Panc1 (cell line): ENCODE results near the gene BBS9. TPM values are rescaled to one million over a fixed set of nuclear protein-coding genes. Genes with fewer than 3 reads are reported as not detected.

Experiments used
- ATAC-seq: fragments of 200-7000 bp; cut with Tn5 transposase; 2 replicates; pipeline ENCODE4 v1.9.1; 2020; ENCODE audit warnings: mild to moderate bottlenecking, moderate library complexity
- BruUV-seq: library from RNA; stranded (reverse); fragments of 400-500 nt; replicated peaks from 2 replicates; lab custom pipeline; 2021; lab: Mats Ljungman, UMichigan
- CTCF ChIA-PET: fragments of 300-600 bp; sonication (Branson Sonifier 250); formaldehyde crosslinking; loops from one replicate; lab custom pipeline; 2022; ENCODE audit warnings: antibody characterized with exemption; lab: Charles Lee
- POLR2A ChIA-PET: fragments of 300-600 bp; sonication (Branson Sonifier 250); formaldehyde crosslinking; loops from one replicate; lab custom pipeline; 2022; ENCODE audit warnings: antibody characterized with exemption; lab: Charles Lee
- DNase-seq: peaks from one replicate; pipeline ENCODE4 v3.0.0-alpha.2; 2010; ENCODE audit warnings: low read depth, low spot score
- H3K27ac ChIP-seq: 2 replicates; pipeline ENCODE4 v1.5.1; 2011; ENCODE audit warnings: mild to moderate bottlenecking, low read length, inconsistent platforms
- H3K27me3 ChIP-seq: fragments of 200-500 bp; sonication (Bioruptor generic); 2 replicates; pipeline ENCODE4 v1.6.0; 2014; ENCODE audit warnings: low read length, inconsistent platforms; ENCODE audit not compliant: control insufficient read depth, insufficient read depth
- H3K36me3 ChIP-seq: fragments of 200-500 bp; sonication (Bioruptor generic); 2 replicates; pipeline ENCODE4 v1.5.1; 2014; ENCODE audit warnings: inconsistent platforms, mild to moderate bottlenecking, low read length, moderate library complexity; ENCODE audit not compliant: control insufficient read depth, insufficient read depth
- H3K4me1 ChIP-seq: 2 replicates; pipeline ENCODE4 v1.5.1; 2011; ENCODE audit warnings: inconsistent platforms, mild to moderate bottlenecking, low read length, moderate library complexity; ENCODE audit not compliant: control insufficient read depth, insufficient read depth
- H3K4me3 ChIP-seq, 2 experiments: 2 replicates each; pipeline ENCODE4 v1.5.1; 2011 to 2012; ENCODE audit warnings: low read depth in 2 of 2, low read length in 2 of 2, mild to moderate bottlenecking in 2 of 2, inconsistent platforms in 1 of 2, moderate library complexity in 1 of 2
- H3K9me3 ChIP-seq: fragments of 200-500 bp; sonication (Bioruptor generic); 2 replicates; pipeline ENCODE4 v1.5.1; 2014; ENCODE audit warnings: low read depth, mild to moderate bottlenecking, inconsistent platforms, low read length, moderate library complexity; ENCODE audit not compliant: control insufficient read depth, insufficient read depth
- POLR2AphosphoS5 ChIP-seq: IDR thresholded peaks from 2 replicates; pipeline ENCODE4 v1.6.1; 2012; ENCODE audit warnings: mild to moderate bottlenecking, low read depth, low read length, moderate library complexity
- SIN3A ChIP-seq: IDR thresholded peaks from 2 replicates; pipeline ENCODE4 v1.6.1; 2012; ENCODE audit warnings: low read depth, mild to moderate bottlenecking, low read length, moderate library complexity, borderline replicate concordance; ENCODE audit not compliant: insufficient read depth
- TCF7L2 ChIP-seq: IDR thresholded peaks from 2 replicates; pipeline ENCODE4 v1.6.1; 2011; ENCODE audit warnings: mild to moderate bottlenecking, low read depth, low read length, inconsistent platforms
- in situ Hi-C: cut with HindIII; loops from 2 replicates; pipeline ENCODE4 v1.10.0; 2016; ENCODE audit warnings: low sequenced_read_pairs, low pct_unique_long_range_greater_than_20kb
- intact Hi-C: fragments of 100-400 bp; cut with micrococcal nuclease; formaldehyde crosslinking; loops from one replicate; pipeline ENCODE4 v1.10.0; 2022; ENCODE audit not compliant: unreplicated experiment
- total RNA-seq: library from RNA; stranded (reverse); gene quantifications from one replicate; pipeline ENCODE4 v1.2.1, GENCODE V29; 2021; ENCODE audit not compliant: unreplicated experiment
- TF ChIP-seq, protein P1 (sequence below): fragments of 450-650 bp; IDR thresholded peaks from 2 replicates; pipeline ENCODE4 v1.5.1; 2017; ENCODE audit warnings: mild to moderate bottlenecking
- TF ChIP-seq, protein P2 (sequence below), 2 experiments: IDR thresholded peaks; 2 replicates each; pipeline ENCODE4 v1.6.1; 2011 to 2012; ENCODE audit warnings: low read depth in 2 of 2, control low read depth in 1 of 2, low read length in 1 of 2, mild to moderate bottlenecking in 1 of 2, moderate library complexity in 1 of 2; ENCODE audit not compliant: insufficient read depth in 1 of 2

The BBS9 gene
- total RNA-seq, 1 experiment from 2014 or later = 6.9 TPM

DNA sequence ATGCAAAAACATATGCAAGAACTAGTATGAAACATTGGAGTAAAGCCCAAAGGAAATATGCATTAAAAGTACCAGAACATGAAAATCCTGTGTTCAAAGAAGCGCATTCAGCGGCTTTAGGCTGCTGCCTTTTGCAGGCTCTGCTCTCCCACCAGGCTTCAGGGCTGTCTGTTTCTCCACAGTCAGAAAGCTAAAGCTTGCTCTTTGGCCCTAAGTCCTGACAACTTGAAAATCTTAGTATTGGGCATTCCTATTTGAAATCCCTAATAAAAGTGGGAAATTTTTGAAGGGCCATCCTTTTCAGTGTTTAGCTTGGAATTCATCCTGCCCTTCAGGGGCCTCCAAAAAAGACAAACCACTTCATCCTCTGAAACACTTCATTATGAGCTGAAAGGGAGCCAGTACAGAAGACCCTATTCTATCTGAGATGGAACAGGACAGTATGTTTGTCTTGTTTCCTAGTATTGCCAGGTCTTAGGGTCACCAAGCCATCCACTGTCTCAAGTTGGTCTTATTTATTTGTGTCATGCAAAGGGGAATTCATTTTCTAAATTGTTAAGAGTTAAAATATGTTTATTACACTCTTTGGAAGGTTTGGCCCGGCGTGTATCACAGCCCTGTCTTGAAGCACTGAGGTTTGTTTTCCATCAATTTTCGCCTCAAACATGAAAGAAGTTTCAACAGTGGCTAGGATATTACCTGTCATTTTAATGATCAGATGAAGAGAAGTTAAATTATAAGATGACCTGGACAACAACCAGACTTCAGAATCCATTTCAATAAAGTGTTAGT lies 449.7 kb downstream of the BBS9 start:
- TF ChIP-seq POLR2AphosphoS5 (no peak), TCF7L2 (no peak), SIN3A (no peak)
- TF ChIP-seq, protein P1, sequence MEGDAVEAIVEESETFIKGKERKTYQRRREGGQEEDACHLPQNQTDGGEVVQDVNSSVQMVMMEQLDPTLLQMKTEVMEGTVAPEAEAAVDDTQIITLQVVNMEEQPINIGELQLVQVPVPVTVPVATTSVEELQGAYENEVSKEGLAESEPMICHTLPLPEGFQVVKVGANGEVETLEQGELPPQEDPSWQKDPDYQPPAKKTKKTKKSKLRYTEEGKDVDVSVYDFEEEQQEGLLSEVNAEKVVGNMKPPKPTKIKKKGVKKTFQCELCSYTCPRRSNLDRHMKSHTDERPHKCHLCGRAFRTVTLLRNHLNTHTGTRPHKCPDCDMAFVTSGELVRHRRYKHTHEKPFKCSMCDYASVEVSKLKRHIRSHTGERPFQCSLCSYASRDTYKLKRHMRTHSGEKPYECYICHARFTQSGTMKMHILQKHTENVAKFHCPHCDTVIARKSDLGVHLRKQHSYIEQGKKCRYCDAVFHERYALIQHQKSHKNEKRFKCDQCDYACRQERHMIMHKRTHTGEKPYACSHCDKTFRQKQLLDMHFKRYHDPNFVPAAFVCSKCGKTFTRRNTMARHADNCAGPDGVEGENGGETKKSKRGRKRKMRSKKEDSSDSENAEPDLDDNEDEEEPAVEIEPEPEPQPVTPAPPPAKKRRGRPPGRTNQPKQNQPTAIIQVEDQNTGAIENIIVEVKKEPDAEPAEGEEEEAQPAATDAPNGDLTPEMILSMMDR = no peak
- TF ChIP-seq, protein P2, sequence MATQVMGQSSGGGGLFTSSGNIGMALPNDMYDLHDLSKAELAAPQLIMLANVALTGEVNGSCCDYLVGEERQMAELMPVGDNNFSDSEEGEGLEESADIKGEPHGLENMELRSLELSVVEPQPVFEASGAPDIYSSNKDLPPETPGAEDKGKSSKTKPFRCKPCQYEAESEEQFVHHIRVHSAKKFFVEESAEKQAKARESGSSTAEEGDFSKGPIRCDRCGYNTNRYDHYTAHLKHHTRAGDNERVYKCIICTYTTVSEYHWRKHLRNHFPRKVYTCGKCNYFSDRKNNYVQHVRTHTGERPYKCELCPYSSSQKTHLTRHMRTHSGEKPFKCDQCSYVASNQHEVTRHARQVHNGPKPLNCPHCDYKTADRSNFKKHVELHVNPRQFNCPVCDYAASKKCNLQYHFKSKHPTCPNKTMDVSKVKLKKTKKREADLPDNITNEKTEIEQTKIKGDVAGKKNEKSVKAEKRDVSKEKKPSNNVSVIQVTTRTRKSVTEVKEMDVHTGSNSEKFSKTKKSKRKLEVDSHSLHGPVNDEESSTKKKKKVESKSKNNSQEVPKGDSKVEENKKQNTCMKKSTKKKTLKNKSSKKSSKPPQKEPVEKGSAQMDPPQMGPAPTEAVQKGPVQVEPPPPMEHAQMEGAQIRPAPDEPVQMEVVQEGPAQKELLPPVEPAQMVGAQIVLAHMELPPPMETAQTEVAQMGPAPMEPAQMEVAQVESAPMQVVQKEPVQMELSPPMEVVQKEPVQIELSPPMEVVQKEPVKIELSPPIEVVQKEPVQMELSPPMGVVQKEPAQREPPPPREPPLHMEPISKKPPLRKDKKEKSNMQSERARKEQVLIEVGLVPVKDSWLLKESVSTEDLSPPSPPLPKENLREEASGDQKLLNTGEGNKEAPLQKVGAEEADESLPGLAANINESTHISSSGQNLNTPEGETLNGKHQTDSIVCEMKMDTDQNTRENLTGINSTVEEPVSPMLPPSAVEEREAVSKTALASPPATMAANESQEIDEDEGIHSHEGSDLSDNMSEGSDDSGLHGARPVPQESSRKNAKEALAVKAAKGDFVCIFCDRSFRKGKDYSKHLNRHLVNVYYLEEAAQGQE (IDR thresholded peaks at IDR 0.05; ENCODE audit: insufficient read depth in 1 of 2, low read depth in 2 of 2, low read length in 1 of 2) = no peak
- H3K4me1 ChIP-seq = no peaks in the 10 kb centered on the region
- H3K9me3 ChIP-seq = no peaks in the 10 kb centered on the region
- no peak for ATAC-seq
- in situ Hi-C loops = no loop called here
- ChIA-PET CTCF (no interaction called here), POLR2A (no interaction called here)
- no peaks in the 10 kb centered on the region for H3K27me3 ChIP-seq
- H3K4me3 ChIP-seq = no peak overlapping the region
- no peaks in the 10 kb centered on the region for H3K36me3 ChIP-seq
- H3K27ac ChIP-seq = no peak overlapping the region
- DNase-seq = no peak
- intact Hi-C loops = no loop called here
- no TSS peak for BruUV-seq

DNA sequence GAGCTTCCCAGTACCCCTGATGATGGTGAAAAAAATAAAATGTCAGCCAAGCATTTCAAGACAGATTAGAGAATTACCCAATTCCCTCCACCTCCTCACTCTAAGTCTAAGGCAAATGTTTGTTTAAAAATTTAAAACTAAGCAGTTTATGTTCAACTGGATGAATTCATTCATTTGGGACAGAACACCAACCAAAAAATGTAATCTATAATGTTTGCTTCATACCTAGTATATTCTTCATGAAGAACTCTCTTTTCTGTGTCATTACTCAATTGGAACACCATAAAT lies 450.3 kb downstream of the BBS9 start:
- ATAC-seq = no peak
- no TSS peak for BruUV-seq
- H3K27ac ChIP-seq = no peak overlapping the region
- TF ChIP-seq, protein P2 (IDR thresholded peaks at IDR 0.05; ENCODE audit: insufficient read depth in 1 of 2, low read depth in 2 of 2, low read length in 1 of 2) = no peak
- TF ChIP-seq TCF7L2 (no peak), SIN3A (no peak), POLR2AphosphoS5 (no peak)
- TF ChIP-seq, protein P1 = no peak
- no peak overlapping the region for H3K4me3 ChIP-seq
- H3K27me3 ChIP-seq = no peaks in the 10 kb centered on the region
- H3K4me1 ChIP-seq = no peaks in the 10 kb centered on the region
- no peaks in the 10 kb centered on the region for H3K9me3 ChIP-seq
- intact Hi-C loops (no loop called here), in situ Hi-C loops (no loop called here)
- no peaks in the 10 kb centered on the region for H3K36me3 ChIP-seq
- no peak for DNase-seq
- POLR2A ChIA-PET = no interaction called here
- CTCF ChIA-PET = no interaction called here
